HL-60 (cell line): ENCODE results near the gene CDKN2B-AS1.

ENCODE experiments used
- GABPA ChIP-seq: IDR thresholded peaks from 2 replicates; pipeline ENCODE4 v1.6.1; 2012; ENCODE audit warnings: low read depth
- POLR2AphosphoS5 ChIP-seq: IDR thresholded peaks from 2 replicates; pipeline ENCODE4 v1.6.1; 2012; ENCODE audit warnings: low read depth
- TF ChIP-seq, protein P1 (sequence below): IDR thresholded peaks from one replicate; pipeline ENCODE4 v1.5.1; 2011; ENCODE audit warnings: low read length, control low read depth, inconsistent platforms; ENCODE audit not compliant: insufficient read depth
- TF ChIP-seq, protein P2 (sequence below): IDR thresholded peaks from 2 replicates; pipeline ENCODE4 v1.6.1; 2012; ENCODE audit warnings: low read depth; ENCODE audit not compliant: insufficient replicate concordance

DNA sequence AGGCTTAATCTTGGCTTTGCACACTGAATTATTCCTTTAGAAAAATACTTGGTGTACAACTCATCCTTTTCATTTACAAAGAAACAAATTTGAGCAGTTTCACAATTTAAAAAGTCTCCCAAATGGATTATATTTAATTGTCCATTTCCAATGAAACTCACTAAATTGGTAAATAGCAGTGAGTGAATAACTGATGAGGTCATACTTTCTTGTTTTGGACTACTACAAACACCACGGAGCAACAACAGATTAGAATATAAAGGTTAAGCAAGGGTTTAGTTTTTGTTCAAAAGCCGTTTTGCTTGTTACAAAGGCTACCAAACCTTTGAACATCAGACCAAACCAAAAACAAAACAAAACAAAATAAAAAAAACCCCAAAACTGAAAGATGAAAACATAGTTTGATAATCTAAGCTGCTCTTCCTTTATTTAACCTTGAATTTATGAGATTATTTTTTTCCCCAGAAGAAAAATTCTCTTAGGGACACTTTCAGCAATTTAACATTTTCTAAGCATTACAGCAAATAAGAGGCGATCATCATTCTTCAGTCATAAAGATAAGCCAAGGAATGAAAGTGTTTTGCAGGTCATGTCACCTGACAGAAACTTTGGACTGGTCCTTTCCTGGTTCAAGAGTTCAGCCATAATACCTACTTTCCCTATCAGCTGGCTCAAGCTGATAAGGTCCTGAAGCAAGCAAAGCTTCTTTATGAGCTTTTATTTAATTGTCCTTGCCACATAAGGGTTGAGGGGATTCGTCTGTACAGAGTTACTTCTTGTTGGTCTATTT, 114.2 kb downstream of the CDKN2B-AS1 start:
- TF ChIP-seq, protein P1, sequence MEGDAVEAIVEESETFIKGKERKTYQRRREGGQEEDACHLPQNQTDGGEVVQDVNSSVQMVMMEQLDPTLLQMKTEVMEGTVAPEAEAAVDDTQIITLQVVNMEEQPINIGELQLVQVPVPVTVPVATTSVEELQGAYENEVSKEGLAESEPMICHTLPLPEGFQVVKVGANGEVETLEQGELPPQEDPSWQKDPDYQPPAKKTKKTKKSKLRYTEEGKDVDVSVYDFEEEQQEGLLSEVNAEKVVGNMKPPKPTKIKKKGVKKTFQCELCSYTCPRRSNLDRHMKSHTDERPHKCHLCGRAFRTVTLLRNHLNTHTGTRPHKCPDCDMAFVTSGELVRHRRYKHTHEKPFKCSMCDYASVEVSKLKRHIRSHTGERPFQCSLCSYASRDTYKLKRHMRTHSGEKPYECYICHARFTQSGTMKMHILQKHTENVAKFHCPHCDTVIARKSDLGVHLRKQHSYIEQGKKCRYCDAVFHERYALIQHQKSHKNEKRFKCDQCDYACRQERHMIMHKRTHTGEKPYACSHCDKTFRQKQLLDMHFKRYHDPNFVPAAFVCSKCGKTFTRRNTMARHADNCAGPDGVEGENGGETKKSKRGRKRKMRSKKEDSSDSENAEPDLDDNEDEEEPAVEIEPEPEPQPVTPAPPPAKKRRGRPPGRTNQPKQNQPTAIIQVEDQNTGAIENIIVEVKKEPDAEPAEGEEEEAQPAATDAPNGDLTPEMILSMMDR: no peak
- TF ChIP-seq POLR2AphosphoS5: no peak
- TF ChIP-seq, protein P2, sequence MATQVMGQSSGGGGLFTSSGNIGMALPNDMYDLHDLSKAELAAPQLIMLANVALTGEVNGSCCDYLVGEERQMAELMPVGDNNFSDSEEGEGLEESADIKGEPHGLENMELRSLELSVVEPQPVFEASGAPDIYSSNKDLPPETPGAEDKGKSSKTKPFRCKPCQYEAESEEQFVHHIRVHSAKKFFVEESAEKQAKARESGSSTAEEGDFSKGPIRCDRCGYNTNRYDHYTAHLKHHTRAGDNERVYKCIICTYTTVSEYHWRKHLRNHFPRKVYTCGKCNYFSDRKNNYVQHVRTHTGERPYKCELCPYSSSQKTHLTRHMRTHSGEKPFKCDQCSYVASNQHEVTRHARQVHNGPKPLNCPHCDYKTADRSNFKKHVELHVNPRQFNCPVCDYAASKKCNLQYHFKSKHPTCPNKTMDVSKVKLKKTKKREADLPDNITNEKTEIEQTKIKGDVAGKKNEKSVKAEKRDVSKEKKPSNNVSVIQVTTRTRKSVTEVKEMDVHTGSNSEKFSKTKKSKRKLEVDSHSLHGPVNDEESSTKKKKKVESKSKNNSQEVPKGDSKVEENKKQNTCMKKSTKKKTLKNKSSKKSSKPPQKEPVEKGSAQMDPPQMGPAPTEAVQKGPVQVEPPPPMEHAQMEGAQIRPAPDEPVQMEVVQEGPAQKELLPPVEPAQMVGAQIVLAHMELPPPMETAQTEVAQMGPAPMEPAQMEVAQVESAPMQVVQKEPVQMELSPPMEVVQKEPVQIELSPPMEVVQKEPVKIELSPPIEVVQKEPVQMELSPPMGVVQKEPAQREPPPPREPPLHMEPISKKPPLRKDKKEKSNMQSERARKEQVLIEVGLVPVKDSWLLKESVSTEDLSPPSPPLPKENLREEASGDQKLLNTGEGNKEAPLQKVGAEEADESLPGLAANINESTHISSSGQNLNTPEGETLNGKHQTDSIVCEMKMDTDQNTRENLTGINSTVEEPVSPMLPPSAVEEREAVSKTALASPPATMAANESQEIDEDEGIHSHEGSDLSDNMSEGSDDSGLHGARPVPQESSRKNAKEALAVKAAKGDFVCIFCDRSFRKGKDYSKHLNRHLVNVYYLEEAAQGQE: no peak
- TF ChIP-seq GABPA: no peak
